NCI-H69 (cell line): Measurements from ENCODE around the gene TDP2.

Experiments
- DNase-seq: peaks from one replicate; lab custom pipeline; 2025; lab: John Stamatoyannopoulos, UW

Gene TDP2

GRCh38 chr6:24666641-24667377 lies at the start of gene TDP2, which contains the start of gene ACOT13:
Gene TDP2 (minus strand): TSS chr6:24666899. CDS start chr6:24666862, 37 bp downstream.
Gene ACOT13 (plus strand): TSS chr6:24667077. CDS start chr6:24667264, 187 bp downstream.
- DNase-seq: peak; percentile 99

- no peak for DNase-seq
Measured at GRCh38 chr6:24710519-24711303, 44.0 kb upstream of the TDP2 start.

GRCh38 chr6:24709014-24709711 lies 42.5 kb upstream of the TDP2 start:
- DNase-seq: no peak

GRCh38 chr6:24708612-24709011 lies 41.9 kb upstream of the TDP2 start:
- no peak for DNase-seq

- DNase-seq: no peak
Measured at GRCh38 chr6:24704468-24704867, 37.8 kb upstream of the TDP2 start.

GRCh38 chr6:24702720-24703282 lies 36.1 kb upstream of the TDP2 start:
- no peak for DNase-seq

GRCh38 chr6:24699521-24700359 lies 33.0 kb upstream of the TDP2 start:
- DNase-seq: no peak

- DNase-seq: no peak
Measured at GRCh38 chr6:24696097-24696496, 29.4 kb upstream of the TDP2 start.

- peak; percentile 66 for DNase-seq
Measured at GRCh38 chr6:24695635-24696034, 28.9 kb upstream of the TDP2 start.

- DNase-seq: peak; percentile 27
Measured at GRCh38 chr6:24694198-24694597, 27.5 kb upstream of the TDP2 start.

- peak; percentile 19 for DNase-seq
Measured at GRCh38 chr6:24692848-24693592, 26.3 kb upstream of the TDP2 start.

- DNase-seq: no peak
Measured at GRCh38 chr6:24692415-24692814, 25.7 kb upstream of the TDP2 start.

- no peak for DNase-seq
Measured at GRCh38 chr6:24692003-24692402, 25.3 kb upstream of the TDP2 start.

GRCh38 chr6:24691550-24691949 lies 24.9 kb upstream of the TDP2 start:
- no peak for DNase-seq

- peak; percentile 72 for DNase-seq
Measured at GRCh38 chr6:24690593-24690992, 23.9 kb upstream of the TDP2 start.

- no peak for DNase-seq
Measured at GRCh38 chr6:24689964-24690363, 23.3 kb upstream of the TDP2 start.

GRCh38 chr6:24686946-24687345 lies 20.2 kb upstream of the TDP2 start:
- DNase-seq: no peak

- no peak for DNase-seq
Measured at GRCh38 chr6:24686408-24686807, 19.7 kb upstream of the TDP2 start.

GRCh38 chr6:24683297-24684296 lies 16.9 kb upstream of the TDP2 start:
- DNase-seq: peak; percentile 78
